Measurements from ENCODE around the gene ZSCAN26.

ZSCAN26 gene

DNA sequence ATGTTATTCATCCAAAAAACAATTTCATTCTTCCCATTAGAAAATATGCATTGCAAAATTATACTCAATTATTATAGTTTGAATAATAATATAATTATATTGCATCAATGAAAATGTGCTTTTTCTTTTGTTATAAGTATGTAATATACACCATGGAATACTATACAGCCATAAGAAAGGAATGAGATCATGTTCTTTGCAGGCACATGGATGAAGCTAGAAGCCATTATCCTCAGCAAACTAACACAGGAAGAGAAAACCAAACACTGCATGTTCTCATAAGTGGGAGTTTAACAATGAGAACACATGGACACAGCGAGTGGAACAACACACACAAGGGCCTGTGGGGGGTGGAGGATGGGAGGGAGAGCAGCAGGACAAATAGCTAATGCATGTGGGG lies 9.9 kb upstream of the ZSCAN26 start:
- H3K27ac ChIP-seq = no peak overlapping the region
- no peak for DNase-seq (ENCODE audit: low spot score)
- TF ChIP-seq, protein P1, sequence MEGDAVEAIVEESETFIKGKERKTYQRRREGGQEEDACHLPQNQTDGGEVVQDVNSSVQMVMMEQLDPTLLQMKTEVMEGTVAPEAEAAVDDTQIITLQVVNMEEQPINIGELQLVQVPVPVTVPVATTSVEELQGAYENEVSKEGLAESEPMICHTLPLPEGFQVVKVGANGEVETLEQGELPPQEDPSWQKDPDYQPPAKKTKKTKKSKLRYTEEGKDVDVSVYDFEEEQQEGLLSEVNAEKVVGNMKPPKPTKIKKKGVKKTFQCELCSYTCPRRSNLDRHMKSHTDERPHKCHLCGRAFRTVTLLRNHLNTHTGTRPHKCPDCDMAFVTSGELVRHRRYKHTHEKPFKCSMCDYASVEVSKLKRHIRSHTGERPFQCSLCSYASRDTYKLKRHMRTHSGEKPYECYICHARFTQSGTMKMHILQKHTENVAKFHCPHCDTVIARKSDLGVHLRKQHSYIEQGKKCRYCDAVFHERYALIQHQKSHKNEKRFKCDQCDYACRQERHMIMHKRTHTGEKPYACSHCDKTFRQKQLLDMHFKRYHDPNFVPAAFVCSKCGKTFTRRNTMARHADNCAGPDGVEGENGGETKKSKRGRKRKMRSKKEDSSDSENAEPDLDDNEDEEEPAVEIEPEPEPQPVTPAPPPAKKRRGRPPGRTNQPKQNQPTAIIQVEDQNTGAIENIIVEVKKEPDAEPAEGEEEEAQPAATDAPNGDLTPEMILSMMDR (IDR thresholded peaks at IDR 0.05) = no peak

DNA sequence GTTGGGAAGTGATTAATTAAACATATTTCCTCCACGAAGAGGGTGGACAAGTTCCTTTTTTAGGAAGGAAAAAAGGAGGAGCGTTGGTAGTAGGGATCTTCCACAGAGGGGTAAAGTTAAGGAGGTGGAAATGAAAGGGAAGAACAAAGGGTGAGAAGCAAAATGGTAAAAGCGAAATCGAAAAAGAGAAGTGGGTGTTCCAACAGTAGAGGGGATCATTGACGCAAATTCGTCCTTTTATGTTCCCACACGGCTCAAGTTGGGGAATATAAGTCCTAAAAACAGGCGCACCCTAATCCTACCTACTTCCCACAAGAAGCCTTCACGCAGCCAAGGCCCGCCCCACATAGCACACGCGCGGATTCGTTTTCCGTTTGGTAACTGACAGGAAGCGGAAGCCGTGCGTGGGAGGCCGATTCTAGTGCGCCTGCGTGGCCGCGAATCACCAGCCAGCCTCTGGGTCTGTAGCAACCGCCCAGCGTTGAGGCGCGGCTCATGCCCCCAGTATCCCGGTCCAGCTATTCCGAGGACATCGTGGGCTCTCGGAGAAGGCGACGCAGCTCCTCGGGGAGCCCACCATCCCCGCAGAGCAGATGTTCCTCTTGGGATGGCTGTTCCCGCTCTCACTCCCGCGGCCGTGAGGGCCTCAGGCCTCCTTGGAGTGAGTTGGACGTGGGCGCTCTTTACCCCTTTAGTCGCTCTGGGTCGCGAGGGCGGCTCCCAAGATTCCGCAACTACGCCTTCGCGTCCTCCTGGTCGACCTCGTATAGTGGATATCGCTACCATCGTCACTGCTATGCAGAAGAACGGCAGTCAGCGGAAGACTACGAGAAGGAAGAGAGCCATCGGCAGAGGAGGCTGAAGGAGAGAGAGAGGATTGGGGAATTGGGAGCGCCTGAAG lies 7.8 kb upstream of the ZSCAN26 start, which contains the start of gene NKAPL:
NKAPL (plus strand) TSS at position 421 of the 901 bp plus-strand sequence; CDS start at position 496, 75 bp downstream.
- TF ChIP-seq, protein P1 (IDR thresholded peaks at IDR 0.05) = no peak
- Histone ChIP-seq H3K4me3 (peak within 1 kb of the TSS; percentile 71), H3K27ac (peak within 1 kb of the TSS in 1 of 2 donors; percentile 24)
- DNase-seq (ENCODE audit: low spot score) = peak; percentile 81

More for the DNA sequence above, 9.9 kb upstream of the ZSCAN26 start:
- H3K4me3 ChIP-seq = no peak overlapping the region

DNA sequence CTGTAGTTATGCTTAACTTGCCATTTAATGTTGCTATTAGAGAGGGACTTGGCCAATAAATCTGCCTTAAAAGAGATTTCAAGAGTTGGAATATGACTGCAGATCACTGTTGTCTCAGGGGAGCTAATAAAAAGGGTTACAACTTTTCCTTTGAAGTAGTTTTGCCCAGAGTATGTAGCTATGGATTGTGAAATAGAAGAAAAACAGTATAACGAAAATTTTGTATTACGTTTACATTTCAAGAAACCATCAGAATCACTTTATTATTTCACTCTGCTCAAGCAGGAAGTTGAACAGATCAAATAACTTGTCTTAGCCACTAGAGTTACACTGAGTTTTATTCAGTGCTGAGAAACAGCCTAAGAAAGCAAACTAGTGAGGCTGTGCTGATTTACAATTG lies 3.0 kb upstream of the ZSCAN26 start:
- no peak for DNase-seq (ENCODE audit: low spot score)
- H3K4me3 ChIP-seq = no peak overlapping the region
- TF ChIP-seq, protein P1 (IDR thresholded peaks at IDR 0.05) = no peak
- H3K27ac ChIP-seq = no peak overlapping the region

DNA sequence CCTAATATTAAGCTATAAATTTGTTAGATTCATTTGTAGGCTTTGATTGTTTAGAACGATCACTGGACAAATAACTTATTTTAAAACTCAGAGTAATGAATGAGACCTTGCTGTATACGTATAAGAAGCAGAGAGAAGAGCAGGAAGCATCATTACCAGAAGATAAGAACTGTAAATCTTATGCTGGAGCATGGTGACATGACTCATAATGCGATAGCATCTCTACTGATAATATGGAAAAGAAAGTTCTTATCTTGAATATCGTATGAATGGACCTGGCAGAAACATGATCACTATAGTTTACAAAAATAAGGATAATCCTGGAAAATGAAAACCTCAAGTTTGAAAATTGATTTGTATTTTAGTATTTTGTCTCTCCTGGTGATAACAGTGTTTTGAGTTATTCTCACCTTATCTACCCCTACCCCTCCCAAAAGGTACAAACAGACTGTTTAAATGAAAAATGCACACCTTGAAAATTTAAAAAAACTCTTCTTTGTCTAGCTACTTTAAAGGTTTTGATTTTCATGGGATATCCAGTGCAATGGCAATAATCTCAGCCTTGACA lies 2.0 kb upstream of the ZSCAN26 start:
- Histone ChIP-seq H3K4me3 (no peak overlapping the region), H3K27ac (no peak overlapping the region)
- TF ChIP-seq, protein P1 (IDR thresholded peaks at IDR 0.05) = no peak
- DNase-seq (ENCODE audit: low spot score) = no peak

DNA sequence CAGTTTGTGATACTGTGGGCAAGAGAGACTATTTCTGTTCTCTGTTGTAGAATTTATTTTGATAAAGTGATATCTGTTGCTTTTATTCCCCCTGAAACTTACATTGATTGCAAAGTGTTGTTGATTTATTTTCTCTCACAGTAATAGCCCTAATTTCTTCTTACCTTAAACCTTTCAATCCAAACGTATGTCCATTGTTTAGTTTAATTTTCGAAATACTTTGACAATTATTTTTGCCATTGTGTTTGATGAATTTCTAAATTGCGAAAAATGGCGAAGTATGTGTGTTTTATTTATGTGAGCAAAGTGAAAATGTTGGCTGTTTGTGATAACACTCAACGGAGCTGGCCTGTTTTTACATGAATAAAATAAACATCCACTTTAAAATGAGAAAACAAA lies 381 bp upstream of the ZSCAN26 start:
- TF ChIP-seq, protein P1 (IDR thresholded peaks at IDR 0.05) = no peak
- no peak for DNase-seq (ENCODE audit: low spot score)
- Histone ChIP-seq H3K4me3 (peak overlapping the region; percentile 87), H3K27ac (peak overlapping the region; percentile 61 to 86)

DNA sequence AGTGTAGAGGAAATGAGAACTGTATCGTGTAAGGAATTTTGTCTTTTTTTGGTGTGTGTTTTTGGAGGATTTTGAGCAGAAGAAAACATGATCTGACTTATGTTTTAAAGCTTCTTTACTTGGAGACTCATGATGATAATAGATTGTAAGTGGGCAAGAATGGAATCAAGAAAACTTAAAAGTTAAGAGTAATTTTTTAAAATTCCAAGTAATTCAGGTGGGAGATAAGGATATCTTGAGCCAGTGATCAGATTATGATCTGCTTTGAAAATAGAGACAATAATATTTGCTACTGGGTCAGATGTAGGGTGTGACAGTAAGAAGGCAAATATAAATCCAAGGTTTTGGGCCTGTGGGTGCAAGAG lies 734 bp downstream of the ZSCAN26 start:
- no peak for DNase-seq (ENCODE audit: low spot score)
- H3K27ac ChIP-seq = peak overlapping the region; percentile 61 to 86
- TF ChIP-seq, protein P1 (IDR thresholded peaks at IDR 0.05) = no peak
- H3K4me3 ChIP-seq = peak overlapping the region; percentile 87

Measured in coronary artery (tissue), 2 donors.